GM23338 (cell line): ENCODE results near the gene CRACR2A. TPM values are rescaled to one million over a fixed set of nuclear protein-coding genes. Genes with fewer than 3 reads are reported as not detected.

Source experiments
- ATAC-seq: fragments of 200-7000 bp; cut with Tn5 transposase; 3 replicates; pipeline ENCODE4 v1.9.1; 2020
- DNase-seq: peaks from one replicate; pipeline ENCODE4 v3.0.0-alpha.2; 2015; ENCODE audit warnings: low spot score
- H2AFZ ChIP-seq: fragments of 200-600 bp; sonication (generic); 2 replicates; pipeline ENCODE4 v1.8.0; 2016; ENCODE audit warnings: antibody characterized with exemption, mild to moderate bottlenecking, moderate library complexity
- H3F3A ChIP-seq: fragments of 200-600 bp; sonication (generic); replicated peaks from 2 replicates; pipeline ENCODE4 v1.8.0; 2017; ENCODE audit warnings: antibody characterized with exemption, mixed run types, low read depth
- H3K27ac ChIP-seq: fragments of 200-600 bp; sonication (generic); 2 replicates; pipeline ENCODE4 v1.6.1; 2016; ENCODE audit warnings: low read depth
- H3K27me3 ChIP-seq: fragments of 200-600 bp; sonication (generic); 2 replicates; pipeline ENCODE4 v1.8.0; 2016; ENCODE audit warnings: mild to moderate bottlenecking, mixed run types, moderate library complexity; ENCODE audit not compliant: insufficient read depth
- H3K36me3 ChIP-seq: fragments of 200-600 bp; sonication (generic); 2 replicates; pipeline ENCODE4 v1.8.0; 2016; ENCODE audit warnings: mild to moderate bottlenecking; ENCODE audit not compliant: insufficient read depth
- H3K4me1 ChIP-seq: fragments of 200-600 bp; sonication (generic); 2 replicates; pipeline ENCODE4 v1.8.0; 2016; ENCODE audit warnings: mild to moderate bottlenecking, moderate library complexity; ENCODE audit not compliant: insufficient read depth
- H3K4me2 ChIP-seq: fragments of 200-600 bp; sonication (generic); 2 replicates; pipeline ENCODE4 v1.7.1; 2017; ENCODE audit warnings: mixed run types
- H3K4me3 ChIP-seq: fragments of 200-600 bp; sonication (generic); 2 replicates; pipeline ENCODE4 v1.6.1; 2016; ENCODE audit warnings: mixed run types
- H3K79me2 ChIP-seq: fragments of 200-600 bp; sonication (generic); replicated peaks from 2 replicates; pipeline ENCODE4 v1.8.0; 2017; ENCODE audit warnings: mild to moderate bottlenecking; ENCODE audit not compliant: insufficient read depth
- H3K9me2 ChIP-seq: fragments of 200-600 bp; sonication (generic); 2 replicates; pipeline ENCODE4 v1.8.0; 2017; ENCODE audit not compliant: insufficient read depth
- H4K20me1 ChIP-seq: fragments of 200-600 bp; sonication (generic); replicated peaks from 2 replicates; pipeline ENCODE4 v1.8.0; 2017; ENCODE audit warnings: mild to moderate bottlenecking; ENCODE audit not compliant: insufficient read depth
- H3K27ac Mint-ChIP-seq: 2 replicates; pipeline ENCODE4 v1.8.0; 2020; ENCODE audit warnings: inconsistent platforms, mild to moderate bottlenecking, moderate library complexity, mixed read lengths
- H3K27me3 Mint-ChIP-seq: 3 replicates; pipeline ENCODE4 v1.8.0; 2022; ENCODE audit warnings: low read depth, mild to moderate bottlenecking, moderate library complexity, mixed read lengths, inconsistent platforms; ENCODE audit not compliant: insufficient read depth, poor library complexity
- H3K36me3 Mint-ChIP-seq: 3 replicates; pipeline ENCODE4 v1.8.0; 2021; ENCODE audit warnings: low read depth, mild to moderate bottlenecking, inconsistent platforms, moderate library complexity, mixed read lengths
- H3K4me1 Mint-ChIP-seq: 3 replicates; pipeline ENCODE4 v1.8.0; 2020; ENCODE audit warnings: mild to moderate bottlenecking, inconsistent platforms, mixed read lengths
- H3K4me3 Mint-ChIP-seq: 3 replicates; pipeline ENCODE4 v1.8.0; 2021; ENCODE audit warnings: moderate library complexity, mild to moderate bottlenecking, inconsistent platforms, mixed read lengths
- H3K9me3 Mint-ChIP-seq: 3 replicates; pipeline ENCODE4 v1.8.0; 2020; ENCODE audit warnings: moderate library complexity, mild to moderate bottlenecking, inconsistent platforms, mixed read lengths
- CREB1 ChIP-seq: fragments of 250-450 bp; sonication (Bioruptor Pico); IDR thresholded peaks from 2 replicates; pipeline ENCODE4 v1.5.0; 2020; ENCODE audit warnings: low read depth, mild to moderate bottlenecking, moderate library complexity
- EZH2phosphoT487 ChIP-seq: fragments of 200-600 bp; sonication (generic); IDR thresholded peaks from one replicate; pipeline ENCODE4 v1.8.1; 2018; ENCODE audit warnings: antibody characterized with exemption; ENCODE audit not compliant: unreplicated experiment
- NANOG ChIP-seq: IDR thresholded peaks from 2 replicates; pipeline ENCODE4 v1.6.1; 2016; ENCODE audit warnings: antibody characterized with exemption, borderline replicate concordance
- POLR2AphosphoS5 ChIP-seq: IDR thresholded peaks from 2 replicates; pipeline ENCODE4 v1.6.1; 2016; ENCODE audit warnings: antibody characterized with exemption, low read depth
- REST ChIP-seq: IDR thresholded peaks from one replicate; pipeline ENCODE4 v1.6.1; 2018; ENCODE audit warnings: antibody characterized with exemption; ENCODE audit not compliant: unreplicated experiment
- ZNF114 ChIP-seq: fragments of 250-450 bp; sonication (Bioruptor Pico); IDR thresholded peaks from 2 replicates; pipeline ENCODE4 v1.5.0; 2020; ENCODE audit warnings: mild to moderate bottlenecking, moderate library complexity
- ZNF331 ChIP-seq: fragments of 250-450 bp; sonication (Bioruptor Pico); IDR thresholded peaks from 2 replicates; pipeline ENCODE4 v1.5.0; 2020; ENCODE audit warnings: low read depth, mild to moderate bottlenecking, moderate library complexity
- ZNF462 ChIP-seq: fragments of 250-450 bp; sonication (Bioruptor Pico); IDR thresholded peaks from 2 replicates; pipeline ENCODE4 v1.5.0; 2020; ENCODE audit warnings: mild to moderate bottlenecking, moderate library complexity
- polyA plus RNA-seq: library from polyadenylated mRNA; unstranded; fragments of >200 nt; fragmentation: Nextera tagmentation; extraction: Ambion mirVana; gene quantifications from 2 replicates; pipeline ENCODE4 v1.2.1, GENCODE V29; 2016
- total RNA-seq: library from RNA; depleted of rRNA; stranded (reverse); fragments of >200 nt; shearing (Covaris generic); gene quantifications from 2 replicates; pipeline ENCODE4 v1.2.3, GENCODE V29; 2014

Gene CRACR2A
- total and polyA plus RNA-seq, 2 experiments from 2014 or later, result 1.5 to 3.0 TPM

- Histone ChIP-seq H4K20me1 (no peaks in the 10 kb centered on the region), H3K36me3 (no peaks in the 10 kb centered on the region), H3K9me2 (no peaks in the 10 kb centered on the region), H3F3A (no peaks in the 10 kb centered on the region), H3K4me1 (no peaks in the 10 kb centered on the region), H3K27ac (no peak overlapping the region), H3K79me2 (no peaks in the 10 kb centered on the region), H3K27me3 (no peaks in the 10 kb centered on the region), H3K4me2 (no peak overlapping the region), H2AFZ (no peak overlapping the region), H3K4me3 (no peak overlapping the region)
- H3K9me3 Mint-ChIP-seq, result no peaks in the 10 kb centered on the region
- no peak overlapping the region for H3K27ac Mint-ChIP-seq
- DNase-seq (no peak), ATAC-seq (no peak)
- H3K4me3 Mint-ChIP-seq, result no peak overlapping the region
- H3K36me3 Mint-ChIP-seq, result no peaks in the 10 kb centered on the region
- TF ChIP-seq ZNF114 (CRISPR knock-in tag), result no peak
- TF ChIP-seq POLR2AphosphoS5, result no peak
- TF ChIP-seq CREB1 (CRISPR knock-in tag), result no peak
- TF ChIP-seq ZNF331, result no peak
- no peak for TF ChIP-seq ZNF462 (CRISPR knock-in tag)
- TF ChIP-seq EZH2phosphoT487, result no peak
- no peak for TF ChIP-seq NANOG
- no peak for TF ChIP-seq REST
- peaks cover 4% of the 10 kb centered on the region for H3K27me3 Mint-ChIP-seq
- peaks cover 10% of the 10 kb centered on the region; the same call in 1 of the 3 replicates for H3K4me1 Mint-ChIP-seq
Observed at GRCh38 chr12:3670083-3670620, 82.8 kb downstream of the CRACR2A start.
